Breast epithelium (tissue), 3 donors: ENCODE data around the gene CETN3.

Experiments used
- CTCF ChIP-seq, 3 donors: fragments of 450-650 bp; IDR thresholded peaks; one replicate each; pipeline ENCODE4 v1.5.1; 2016 to 2017; ENCODE audit warnings: antibody characterized with exemption in 3 of 3, mild to moderate bottlenecking in 3 of 3, moderate library complexity in 3 of 3
- POLR2A ChIP-seq: fragments of 450-650 bp; IDR thresholded peaks from one replicate; pipeline ENCODE4 v1.6.1; 2016; ENCODE audit warnings: antibody characterized with exemption, mild to moderate bottlenecking, moderate library complexity

- TF ChIP-seq CTCF (IDR thresholded peaks at IDR 0.05) (no peak), POLR2A (no peak)
Observed at GRCh38 chr5:90421136-90421535, 11.6 kb upstream of the CETN3 start.
